Immature natural killer cell (primary cell): Measurements from ENCODE around the gene USP40. TPM values are rescaled to one million over a fixed set of nuclear protein-coding genes. Genes with fewer than 3 reads are reported as not detected.
"Not testable (repeated sequence)": the region's sequence is repeated elsewhere in the genome, so short reads cannot be mapped to it uniquely, and the experiment has no call there.

Experiments
- DNase-seq, 3 donors: peaks; one replicate each; pipeline ENCODE4 v3.0.0; 2022; ENCODE audit warnings: mixed read lengths in 1 of 3
- H3K27ac Mint-ChIP-seq, 6 donors: one replicate each; pipeline ENCODE4 v1.8.0; 2020; ENCODE audit warnings: mixed read lengths in 6 of 6, mild to moderate bottlenecking in 5 of 6, inconsistent platforms in 4 of 6, moderate library complexity in 3 of 6
- H3K27me3 Mint-ChIP-seq, 3 donors: one replicate each; pipeline ENCODE4 v1.8.0; 2020 to 2021; ENCODE audit warnings: low read depth in 3 of 3, mild to moderate bottlenecking in 3 of 3, mixed read lengths in 3 of 3, moderate library complexity in 3 of 3, inconsistent platforms in 1 of 3
- H3K36me3 Mint-ChIP-seq, 3 donors: one replicate each; pipeline ENCODE4 v1.8.0; 2020; ENCODE audit warnings: mixed read lengths in 3 of 3, inconsistent platforms in 2 of 3, mild to moderate bottlenecking in 2 of 3
- H3K4me1 Mint-ChIP-seq, 2 donors: one replicate each; pipeline ENCODE4 v1.8.0; 2020; ENCODE audit warnings: inconsistent platforms in 2 of 2, mild to moderate bottlenecking in 2 of 2, mixed read lengths in 2 of 2, moderate library complexity in 1 of 2
- H3K4me3 Mint-ChIP-seq, 5 donors: one replicate each; pipeline ENCODE4 v1.8.0; 2020; ENCODE audit warnings: mild to moderate bottlenecking in 5 of 5, mixed read lengths in 5 of 5, inconsistent platforms in 3 of 5, moderate library complexity in 3 of 5
- H3K9me3 Mint-ChIP-seq, 6 donors: one replicate each; pipeline ENCODE4 v1.8.0; 2020; ENCODE audit warnings: mild to moderate bottlenecking in 6 of 6, mixed read lengths in 6 of 6, inconsistent platforms in 4 of 6, moderate library complexity in 3 of 6
- polyA plus RNA-seq, 3 donors: library from polyadenylated mRNA; unstranded; fragments of 300-500 nt; fragmentation: Illumina TruSeq; gene quantifications; one replicate each; pipeline ENCODE4 v1.2.3, GENCODE V29; 2021

USP40 gene
- polyA plus RNA-seq, 3 donors from 2014 or later, result 3.4 to 8.6 (median 5.1) TPM

DNA sequence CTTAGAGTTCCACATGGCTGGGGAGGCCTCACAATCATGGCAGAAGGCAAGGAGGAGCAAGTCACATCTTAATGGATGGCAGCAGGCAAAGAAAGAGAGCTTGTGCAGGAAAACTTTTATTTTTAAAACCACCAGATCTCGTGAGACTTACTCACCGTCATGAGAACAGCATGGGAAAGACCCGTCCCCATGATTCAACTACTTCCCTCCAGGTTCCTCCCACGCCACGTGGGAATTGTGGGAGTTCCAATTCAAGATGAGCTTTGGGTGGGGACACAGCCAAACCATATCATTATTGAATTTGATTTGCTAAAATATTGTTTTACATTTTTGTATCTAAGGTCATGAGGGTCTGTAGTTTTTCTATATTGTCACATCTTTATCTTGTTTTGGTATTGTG lies 10.8 kb upstream of the USP40 start:
- not testable (repeated sequence) for H3K27ac Mint-ChIP-seq

DNA sequence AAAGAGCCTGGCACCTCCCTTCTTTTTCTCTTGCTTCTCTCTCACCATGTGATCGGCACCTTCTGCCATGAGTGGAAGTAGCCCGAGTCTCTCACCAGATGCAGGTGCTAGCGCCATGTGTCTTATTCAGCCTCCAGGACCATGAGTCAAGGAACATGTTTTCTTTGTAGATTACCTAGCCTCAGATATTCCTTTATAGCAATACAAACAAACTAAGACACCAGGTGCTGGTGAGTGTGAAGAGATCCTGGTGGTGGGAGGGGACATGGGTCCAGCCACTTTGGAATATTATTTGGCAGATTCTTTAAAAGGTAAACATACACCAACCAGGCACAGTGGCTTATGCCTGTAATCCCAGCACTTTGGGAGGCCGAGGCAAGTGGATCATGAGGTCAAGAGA lies 5.9 kb upstream of the USP40 start:
- no peaks in the 10 kb centered on the region for H3K36me3 Mint-ChIP-seq
- peaks cover 2 to 8% (median 6%) of the 10 kb centered on the region in 3 donors for H3K27me3 Mint-ChIP-seq
- H3K9me3 Mint-ChIP-seq, result peaks cover 0 to 2% (median 0%) of the 10 kb centered on the region in 6 donors
- H3K27ac Mint-ChIP-seq, result no peak overlapping the region
- no peaks in the 10 kb centered on the region for H3K4me1 Mint-ChIP-seq
- no peak overlapping the region for H3K4me3 Mint-ChIP-seq
- no peak for DNase-seq

More for the DNA sequence above, 10.8 kb upstream of the USP40 start:
- not testable (repeated sequence) for H3K4me1 Mint-ChIP-seq, DNase-seq, H3K27me3 Mint-ChIP-seq, H3K9me3 Mint-ChIP-seq, H3K36me3 Mint-ChIP-seq, H3K4me3 Mint-ChIP-seq

DNA sequence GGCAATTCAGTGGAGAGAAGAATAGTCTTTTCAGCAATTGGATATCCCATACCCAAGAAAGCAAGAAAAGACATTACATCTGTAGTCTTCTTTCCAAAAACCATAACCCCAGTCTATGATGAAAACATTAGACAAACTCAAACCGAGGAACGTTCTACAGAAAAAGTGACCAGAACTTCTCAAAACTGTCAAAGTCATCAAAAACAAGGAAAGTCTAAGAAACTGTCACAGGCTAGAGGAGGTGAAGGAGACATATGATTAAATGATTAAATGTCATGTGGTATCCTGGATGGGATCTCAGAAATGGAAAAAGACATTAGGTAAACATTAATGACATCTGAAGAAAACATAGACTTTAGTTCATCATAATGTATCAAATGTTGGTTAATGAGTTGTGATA lies 4.9 kb upstream of the USP40 start:
- no peak overlapping the region for H3K27ac Mint-ChIP-seq
- no peaks in the 10 kb centered on the region for H3K9me3 Mint-ChIP-seq
- no peak overlapping the region for H3K4me3 Mint-ChIP-seq
- no peaks in the 10 kb centered on the region for H3K4me1 Mint-ChIP-seq
- no peaks in the 10 kb centered on the region for H3K36me3 Mint-ChIP-seq
- H3K27me3 Mint-ChIP-seq, result peaks cover 2 to 8% (median 7%) of the 10 kb centered on the region in 3 donors
- no peak for DNase-seq

DNA sequence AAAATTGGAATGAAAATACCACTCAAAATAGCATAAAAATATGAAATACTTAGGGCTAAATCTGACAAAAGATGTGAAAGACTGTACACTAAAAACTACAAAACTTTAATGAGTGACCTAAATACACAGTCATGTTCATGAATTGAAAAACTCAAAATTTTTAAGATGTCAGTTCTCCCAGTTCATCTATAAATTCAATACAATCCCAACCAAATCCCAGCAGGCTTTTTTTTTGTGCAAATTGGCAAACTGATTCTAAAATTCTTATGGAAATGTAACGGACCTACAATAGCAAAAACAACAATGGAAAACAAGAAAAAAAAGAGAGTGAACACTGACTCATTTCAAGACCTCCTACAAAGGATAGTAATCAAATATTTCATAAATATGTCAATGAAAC lies 4.4 kb upstream of the USP40 start:
- Mint-ChIP-seq H3K36me3 (no peaks in the 10 kb centered on the region), H3K27ac (no peak overlapping the region), H3K4me3 (no peak overlapping the region), H3K27me3 (peaks cover 2 to 8% (median 7%) of the 10 kb centered on the region in 3 donors), H3K9me3 (no peaks in the 10 kb centered on the region), H3K4me1 (peaks cover 0 to 3% of the 10 kb centered on the region in 2 donors)
- DNase-seq, result no peak

DNA sequence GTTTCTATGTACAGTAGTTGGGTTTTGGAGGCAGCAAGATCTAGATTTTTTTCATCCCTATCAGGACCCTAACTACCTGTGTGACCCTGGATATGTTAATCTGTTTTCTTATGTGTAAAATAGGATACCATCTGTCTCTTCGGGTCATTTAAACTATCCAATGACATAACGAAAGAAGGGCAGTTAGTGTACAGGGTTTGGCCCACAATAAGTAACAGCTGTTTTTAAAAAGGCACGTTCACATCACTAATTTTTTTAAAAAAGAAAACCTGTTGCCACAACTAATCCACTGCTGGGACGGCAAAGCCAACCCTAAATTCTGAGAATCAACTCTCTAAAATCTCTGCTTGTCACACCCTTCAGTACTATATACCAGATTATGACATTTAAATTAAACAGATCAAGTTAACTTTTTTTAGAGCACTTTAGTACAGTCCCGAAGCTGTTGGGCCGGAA lies 869 bp downstream of the USP40 start:
- no peak for DNase-seq
- Mint-ChIP-seq H3K9me3 (no peaks in the 10 kb centered on the region), H3K4me3 (peak overlapping the region; percentile 93 to 97 (median 95)), H3K4me1 (peaks cover 6 to 9% of the 10 kb centered on the region in 2 donors), H3K36me3 (peaks cover 0 to 4% (median 3%) of the 10 kb centered on the region in 3 donors), H3K27me3 (peaks cover 0 to 4% (median 2%) of the 10 kb centered on the region in 3 donors), H3K27ac (peak overlapping the region; percentile 85 to 97 (median 92))

DNA sequence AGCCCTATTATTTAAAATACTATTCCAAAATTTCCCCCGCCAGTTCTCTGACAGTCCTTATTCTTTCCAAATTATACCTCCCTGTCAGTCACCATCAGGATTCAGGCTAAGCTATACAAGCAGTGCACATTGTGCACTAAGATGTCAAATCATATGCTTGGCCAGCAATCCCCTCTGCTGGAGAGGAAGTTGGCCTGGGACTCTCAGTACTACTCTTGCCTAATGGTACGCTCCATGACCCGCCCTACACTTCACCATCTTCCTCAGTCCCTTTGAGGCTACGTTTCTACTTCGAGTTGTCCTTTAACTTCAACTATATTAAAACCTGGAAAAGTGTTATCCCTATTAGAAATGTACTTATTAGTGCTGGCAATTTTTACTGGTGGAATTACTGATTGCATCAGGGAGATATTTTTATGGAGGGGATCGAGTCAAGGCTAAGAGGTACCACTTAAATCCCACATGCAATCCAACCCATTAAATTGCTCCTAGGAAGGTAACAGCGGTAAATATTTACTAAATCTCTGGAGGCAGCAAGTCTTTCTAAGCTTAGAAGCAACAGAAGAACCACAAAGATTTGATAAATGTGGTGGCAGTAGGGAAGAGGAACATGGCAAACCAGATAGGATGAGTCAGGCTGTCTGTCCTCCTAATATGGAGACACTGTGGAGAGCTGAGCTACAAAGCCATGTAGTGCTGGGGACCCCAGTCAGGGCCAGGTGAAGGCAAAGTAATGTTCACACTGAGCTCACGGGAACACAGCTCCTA lies 2.7 kb downstream of the USP40 start:
- Mint-ChIP-seq H3K27ac (no peak overlapping the region), H3K27me3 (peaks cover 0 to 4% (median 2%) of the 10 kb centered on the region in 3 donors), H3K4me3 (no peak overlapping the region), H3K36me3 (peaks cover 10 to 13% (median 10%) of the 10 kb centered on the region in 3 donors), H3K9me3 (no peaks in the 10 kb centered on the region), H3K4me1 (peaks cover 6 to 9% of the 10 kb centered on the region in 2 donors)
- no peak for DNase-seq

DNA sequence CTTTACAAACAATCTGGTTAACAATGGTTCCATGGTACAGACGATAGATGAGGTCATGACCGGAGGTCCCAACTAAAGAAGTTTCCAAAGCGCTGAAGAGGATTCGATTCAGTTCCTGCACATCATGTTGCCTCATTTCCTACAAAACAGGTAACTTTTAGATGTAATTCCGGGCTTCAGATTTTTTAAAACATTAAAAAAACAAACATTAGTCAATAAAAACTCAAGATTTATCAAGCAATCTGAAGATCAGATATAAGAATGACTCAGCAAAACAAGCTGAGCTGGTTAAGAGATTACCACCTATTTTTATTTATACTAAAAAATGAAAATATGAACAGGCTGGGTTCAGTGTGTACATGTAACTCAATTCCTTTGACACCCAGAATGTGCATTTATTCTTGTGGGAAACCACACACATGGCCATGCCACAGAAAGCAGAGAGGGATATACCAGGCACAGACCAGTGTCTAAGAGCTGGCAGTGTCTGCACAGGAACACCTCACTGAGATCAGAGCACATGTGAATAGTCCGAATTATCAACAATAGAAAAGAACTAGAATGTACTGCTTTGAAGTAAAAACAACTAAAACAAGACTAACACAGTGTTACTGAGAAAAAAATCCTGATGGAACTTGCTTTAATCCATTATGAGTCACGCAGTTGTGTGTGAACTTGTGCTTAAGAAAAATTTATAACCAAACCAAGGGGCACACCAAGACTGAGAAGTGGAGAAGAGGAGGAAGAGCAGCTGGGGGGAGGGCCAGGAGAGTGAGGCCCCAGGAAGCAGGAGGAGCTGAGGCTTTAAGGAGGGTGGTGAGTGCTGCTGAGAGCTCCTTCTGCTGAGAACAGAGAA lies 9.5 kb downstream of the USP40 start:
- H3K27ac Mint-ChIP-seq, result peak overlapping the region in 2 of 6 donors; percentile 53 to 64
- H3K27me3 Mint-ChIP-seq, result no peaks in the 10 kb centered on the region
- no peak overlapping the region for H3K4me3 Mint-ChIP-seq
- H3K4me1 Mint-ChIP-seq, result peaks cover 6 to 10% of the 10 kb centered on the region in 2 donors
- peaks cover 26 to 32% (median 28%) of the 10 kb centered on the region in 3 donors for H3K36me3 Mint-ChIP-seq
- DNase-seq, result no peak
- H3K9me3 Mint-ChIP-seq, result no peaks in the 10 kb centered on the region

DNA sequence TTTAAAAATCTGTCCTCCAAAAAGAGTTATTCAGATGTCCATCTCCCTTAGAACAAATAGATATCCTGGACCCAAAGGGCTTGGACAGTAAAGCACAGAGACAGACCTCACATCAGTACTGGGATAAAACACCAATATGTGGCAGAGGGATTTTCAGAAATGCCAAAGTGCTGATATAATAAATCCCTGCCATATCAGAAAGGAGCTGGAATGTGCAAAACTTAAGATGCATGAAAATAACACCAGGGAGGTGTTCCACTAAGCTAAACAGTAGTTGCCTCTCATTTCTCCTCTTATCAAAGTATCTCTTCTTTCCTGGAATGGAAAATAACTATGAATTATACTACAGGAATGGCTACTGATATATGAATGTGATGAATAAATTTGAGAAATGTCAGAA lies 13.2 kb downstream of the USP40 start:
- no peak for DNase-seq
- Mint-ChIP-seq H3K9me3 (no peaks in the 10 kb centered on the region), H3K27me3 (no peaks in the 10 kb centered on the region), H3K4me1 (peaks cover 6 to 10% of the 10 kb centered on the region in 2 donors), H3K36me3 (peaks cover 16 to 33% (median 19%) of the 10 kb centered on the region in 3 donors), H3K4me3 (no peak overlapping the region), H3K27ac (no peak overlapping the region)

DNA sequence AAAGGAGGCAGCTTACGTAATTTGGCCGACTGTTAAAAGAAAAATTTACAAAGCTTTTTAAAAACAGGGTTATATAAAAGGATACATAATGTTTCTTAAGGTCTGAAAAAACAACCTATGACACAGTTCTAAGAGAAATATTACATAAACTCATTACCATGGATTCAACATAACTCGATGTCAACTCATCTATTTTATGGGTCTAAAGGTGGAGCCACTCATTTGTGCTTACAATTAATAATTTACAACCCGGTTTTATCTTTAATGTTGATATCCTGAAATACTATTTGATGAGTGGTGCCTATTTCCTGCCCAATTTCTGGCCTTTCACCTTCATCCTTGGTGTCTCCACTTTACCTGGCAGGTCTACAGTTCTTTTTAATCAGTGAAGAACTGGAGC lies 15.1 kb downstream of the USP40 start:
- Mint-ChIP-seq H3K4me1 (no peaks in the 10 kb centered on the region), H3K4me3 (no peak overlapping the region), H3K27me3 (no peaks in the 10 kb centered on the region), H3K36me3 (peaks cover 18 to 44% (median 25%) of the 10 kb centered on the region in 3 donors), H3K9me3 (no peaks in the 10 kb centered on the region), H3K27ac (no peak overlapping the region)
- no peak for DNase-seq

DNA sequence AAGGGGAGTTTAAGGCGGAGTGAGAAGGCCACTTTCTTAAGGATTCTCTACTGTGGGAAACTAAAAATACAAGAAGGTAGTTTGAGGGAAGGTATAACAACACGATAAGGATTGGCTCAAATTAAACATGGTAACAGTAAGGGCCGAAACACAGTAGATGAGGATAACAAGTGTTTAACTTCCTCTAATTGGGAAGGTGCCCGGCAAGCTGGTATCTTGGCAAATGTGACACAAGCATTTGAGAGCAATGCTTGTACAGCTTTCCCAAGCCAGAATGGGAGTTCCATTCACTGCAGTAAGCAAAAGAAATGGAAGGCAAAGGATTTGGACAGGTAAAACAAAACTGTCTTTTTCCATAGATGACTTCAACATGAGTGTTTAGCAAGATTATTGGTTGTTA lies 19.8 kb downstream of the USP40 start:
- Mint-ChIP-seq H3K4me3 (no peak overlapping the region), H3K27ac (no peak overlapping the region), H3K36me3 (peaks cover 23 to 41% (median 40%) of the 10 kb centered on the region in 3 donors), H3K4me1 (peaks cover 0 to 2% of the 10 kb centered on the region in 2 donors), H3K27me3 (no peaks in the 10 kb centered on the region), H3K9me3 (no peaks in the 10 kb centered on the region)
- DNase-seq, result no peak

DNA sequence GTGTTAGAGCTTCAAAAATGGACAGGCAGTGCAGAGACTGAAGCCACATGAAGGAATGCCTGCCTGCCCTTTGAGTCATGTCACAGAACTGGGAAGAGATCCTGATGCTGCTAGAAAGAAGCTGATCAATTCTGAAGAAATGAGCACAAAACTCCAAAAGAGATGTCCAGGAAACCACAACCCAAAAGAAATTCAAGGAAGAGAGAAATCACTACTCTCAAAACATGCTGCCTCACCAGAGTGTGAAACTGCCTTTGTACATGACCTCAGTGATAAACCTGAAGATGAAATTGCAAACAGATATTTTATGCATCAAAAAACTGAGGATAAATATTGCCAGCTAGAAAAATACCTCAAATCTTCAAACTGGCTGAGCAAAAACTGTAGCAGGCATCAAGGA lies 20.5 kb downstream of the USP40 start:
- no peak for DNase-seq
- Mint-ChIP-seq H3K4me3 (no peak overlapping the region), H3K27me3 (no peaks in the 10 kb centered on the region), H3K27ac (no peak overlapping the region), H3K36me3 (peaks cover 22 to 41% (median 38%) of the 10 kb centered on the region in 3 donors), H3K9me3 (no peaks in the 10 kb centered on the region), H3K4me1 (peaks cover 0 to 2% of the 10 kb centered on the region in 2 donors)

DNA sequence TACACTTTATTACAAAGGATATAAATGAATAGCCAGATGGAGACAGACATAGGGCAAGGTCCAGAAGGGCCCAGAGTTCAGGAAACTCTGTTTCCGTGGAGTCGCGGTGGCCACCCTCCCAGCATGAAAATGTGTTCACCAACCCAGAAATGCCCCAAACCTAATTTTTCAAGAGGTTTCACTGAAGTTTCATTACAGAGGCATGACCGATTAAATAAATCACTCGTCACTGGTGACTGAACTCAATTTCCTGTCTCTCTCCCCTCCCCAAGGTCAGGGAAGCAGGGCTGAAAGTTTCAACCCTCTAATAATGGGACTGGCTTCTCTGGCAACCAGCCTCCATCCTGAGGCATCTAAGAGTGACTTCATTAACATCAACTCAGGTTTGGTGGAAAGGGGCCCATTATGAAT lies 22.4 kb downstream of the USP40 start:
- H3K9me3 Mint-ChIP-seq, result no peaks in the 10 kb centered on the region
- no peak overlapping the region for H3K4me3 Mint-ChIP-seq
- no peak overlapping the region for H3K27ac Mint-ChIP-seq
- DNase-seq, result no peak
- peaks cover 0 to 2% of the 10 kb centered on the region in 2 donors for H3K4me1 Mint-ChIP-seq
- H3K27me3 Mint-ChIP-seq, result no peaks in the 10 kb centered on the region
- peaks cover 20 to 50% (median 42%) of the 10 kb centered on the region in 3 donors for H3K36me3 Mint-ChIP-seq

DNA sequence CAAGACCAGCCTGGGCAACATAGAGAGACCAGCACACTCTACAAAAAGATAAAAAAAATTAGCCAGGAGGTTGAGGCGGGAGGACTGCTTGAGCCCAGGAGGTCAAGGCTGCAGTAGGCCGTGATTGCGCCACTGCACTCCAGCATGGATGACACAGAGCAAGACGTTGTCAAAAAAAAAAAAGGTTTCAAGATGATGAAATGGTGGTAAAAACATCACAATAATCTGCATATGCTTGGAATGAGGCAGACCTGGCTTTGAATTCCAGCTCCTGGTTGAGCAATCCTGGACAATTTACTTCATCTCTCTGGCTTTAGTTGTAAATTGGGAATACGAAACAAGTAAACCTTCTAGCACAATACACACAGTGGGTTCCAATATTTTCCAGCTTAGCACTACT lies 24.1 kb downstream of the USP40 start:
- Mint-ChIP-seq H3K27me3 (peaks cover 0 to 2% (median 0%) of the 10 kb centered on the region in 3 donors), H3K4me1 (peaks cover 0 to 2% of the 10 kb centered on the region in 2 donors), H3K27ac (no peak overlapping the region), H3K36me3 (peaks cover 16 to 53% (median 39%) of the 10 kb centered on the region in 3 donors), H3K9me3 (no peaks in the 10 kb centered on the region), H3K4me3 (no peak overlapping the region)
- DNase-seq, result no peak

DNA sequence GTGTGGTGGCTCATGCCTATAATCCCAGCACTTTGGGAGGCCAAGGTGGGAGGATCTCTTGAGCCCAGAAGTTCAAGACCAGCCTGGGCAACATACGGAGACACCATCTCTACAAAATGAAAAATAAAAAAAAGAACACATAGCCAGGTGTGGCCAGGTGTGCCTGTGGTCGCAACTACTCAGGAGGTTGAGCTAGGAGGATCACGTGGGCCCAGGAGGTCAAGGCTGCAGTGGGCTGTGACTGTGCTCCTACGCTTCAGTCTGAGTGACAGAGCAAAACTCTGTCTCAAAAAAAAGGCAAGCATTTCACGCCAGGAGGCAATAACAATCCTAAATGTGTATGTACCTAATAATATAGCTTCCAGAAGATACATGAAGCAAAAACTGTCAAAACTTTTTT lies 27.8 kb downstream of the USP40 start:
- Mint-ChIP-seq H3K4me1 (no peaks in the 10 kb centered on the region), H3K27me3 (peaks cover 0 to 2% (median 0%) of the 10 kb centered on the region in 3 donors), H3K9me3 (no peaks in the 10 kb centered on the region), H3K36me3 (peaks cover 5 to 38% (median 26%) of the 10 kb centered on the region in 3 donors), H3K4me3 (no peak overlapping the region), H3K27ac (no peak overlapping the region)
- no peak for DNase-seq
